A549 treated with Hydrocortisone at 1 μM for 4 hours (cell line): ENCODE data around the gene ALG10. TPM values are rescaled to one million over a fixed set of nuclear protein-coding genes. Genes with fewer than 3 reads are reported as not detected.

Experiments used
- total RNA-seq: library from RNA; stranded (reverse); fragments of 200-300 nt; extraction: Qiagen RNA extraction; gene quantifications from 5 replicates; pipeline ENCODE4 v1.2.3, GENCODE V29; 2022

ALG10 gene, protein sequence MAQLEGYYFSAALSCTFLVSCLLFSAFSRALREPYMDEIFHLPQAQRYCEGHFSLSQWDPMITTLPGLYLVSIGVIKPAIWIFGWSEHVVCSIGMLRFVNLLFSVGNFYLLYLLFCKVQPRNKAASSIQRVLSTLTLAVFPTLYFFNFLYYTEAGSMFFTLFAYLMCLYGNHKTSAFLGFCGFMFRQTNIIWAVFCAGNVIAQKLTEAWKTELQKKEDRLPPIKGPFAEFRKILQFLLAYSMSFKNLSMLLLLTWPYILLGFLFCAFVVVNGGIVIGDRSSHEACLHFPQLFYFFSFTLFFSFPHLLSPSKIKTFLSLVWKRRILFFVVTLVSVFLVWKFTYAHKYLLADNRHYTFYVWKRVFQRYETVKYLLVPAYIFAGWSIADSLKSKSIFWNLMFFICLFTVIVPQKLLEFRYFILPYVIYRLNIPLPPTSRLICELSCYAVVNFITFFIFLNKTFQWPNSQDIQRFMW
- 3.7 to 7.4 TPM (median 5.1 TPM) in 5 replicates for total RNA-seq

DNA sequence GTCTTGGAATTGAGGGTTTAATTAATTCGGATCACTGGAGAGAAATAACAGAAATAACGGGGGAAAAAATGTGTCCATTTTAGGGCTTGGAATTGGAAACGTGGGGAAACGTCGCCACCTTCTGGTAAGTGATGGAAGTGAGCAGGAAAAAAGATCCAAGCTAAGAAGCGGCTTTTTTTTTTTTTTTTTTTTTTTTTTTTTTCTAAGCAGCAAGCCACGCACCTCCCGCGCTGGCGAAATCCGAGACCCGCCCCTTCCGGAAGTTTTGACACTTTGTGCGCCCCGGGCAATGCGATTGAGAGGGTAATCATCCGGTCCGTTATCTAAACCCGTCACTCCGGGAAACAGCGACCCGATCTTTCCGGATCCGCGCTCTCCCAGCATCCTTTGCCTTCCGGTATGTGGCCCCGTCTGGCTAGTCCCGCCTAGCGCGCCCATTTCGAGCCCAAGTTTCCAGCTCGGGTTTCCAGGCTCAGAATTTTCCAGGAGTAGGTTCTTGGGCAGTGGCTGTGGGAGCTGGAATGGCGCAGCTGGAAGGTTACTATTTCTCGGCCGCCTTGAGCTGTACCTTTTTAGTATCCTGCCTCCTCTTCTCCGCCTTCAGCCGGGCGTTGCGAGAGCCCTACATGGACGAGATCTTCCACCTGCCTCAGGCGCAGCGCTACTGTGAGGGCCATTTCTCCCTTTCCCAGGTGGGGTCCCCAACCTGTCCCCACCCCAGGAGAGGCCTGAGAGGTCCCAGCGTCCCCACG lies at the start of gene ALG10:
Gene ALG10, plus strand, starts transcription at position 418 of the 752 bp plus-strand sequence. Its CDS starts 104 bp downstream, at position 522.

